Non-pigmented ciliary epithelial cell (primary cell): ENCODE data around the gene LITAF.

Experiments
- DNase-seq: peaks from one replicate; pipeline ENCODE4 v3.0.0-alpha.2; 2010; ENCODE audit warnings: low read depth

Gene LITAF

DNA sequence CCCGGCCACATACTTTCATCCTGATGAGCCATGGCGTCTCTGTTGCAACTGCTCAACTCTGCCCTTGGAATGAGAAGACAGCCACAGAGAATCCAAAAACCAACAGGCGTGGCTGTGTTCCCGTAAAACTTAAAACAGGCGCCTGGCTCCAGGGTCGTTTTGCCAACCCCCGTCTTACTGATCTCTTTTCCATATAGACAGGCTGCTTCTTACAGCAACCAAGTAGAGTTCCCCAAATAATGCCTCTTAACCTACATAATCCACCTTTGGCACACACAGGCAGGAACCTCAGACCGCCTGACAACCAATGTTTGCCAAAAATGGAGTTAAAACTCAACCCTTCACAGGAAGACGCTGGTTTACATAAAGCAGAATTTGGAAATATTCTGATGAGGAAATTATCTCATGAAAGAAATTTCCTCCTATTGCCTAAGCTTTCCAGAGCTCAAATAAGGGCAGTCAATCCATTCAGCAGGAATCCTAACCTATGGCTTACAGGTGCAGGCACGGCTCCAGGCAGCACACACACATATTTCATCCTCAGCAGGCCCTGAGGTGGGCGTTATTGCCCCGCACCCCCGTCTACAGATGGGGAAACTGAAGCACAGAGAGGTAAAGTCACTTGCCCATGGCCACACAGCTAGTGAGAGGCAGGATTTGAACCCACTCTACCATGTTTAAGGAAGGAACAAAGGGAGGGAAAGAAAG lies 35.8 kb downstream of the LITAF start:
- no peak for DNase-seq

DNA sequence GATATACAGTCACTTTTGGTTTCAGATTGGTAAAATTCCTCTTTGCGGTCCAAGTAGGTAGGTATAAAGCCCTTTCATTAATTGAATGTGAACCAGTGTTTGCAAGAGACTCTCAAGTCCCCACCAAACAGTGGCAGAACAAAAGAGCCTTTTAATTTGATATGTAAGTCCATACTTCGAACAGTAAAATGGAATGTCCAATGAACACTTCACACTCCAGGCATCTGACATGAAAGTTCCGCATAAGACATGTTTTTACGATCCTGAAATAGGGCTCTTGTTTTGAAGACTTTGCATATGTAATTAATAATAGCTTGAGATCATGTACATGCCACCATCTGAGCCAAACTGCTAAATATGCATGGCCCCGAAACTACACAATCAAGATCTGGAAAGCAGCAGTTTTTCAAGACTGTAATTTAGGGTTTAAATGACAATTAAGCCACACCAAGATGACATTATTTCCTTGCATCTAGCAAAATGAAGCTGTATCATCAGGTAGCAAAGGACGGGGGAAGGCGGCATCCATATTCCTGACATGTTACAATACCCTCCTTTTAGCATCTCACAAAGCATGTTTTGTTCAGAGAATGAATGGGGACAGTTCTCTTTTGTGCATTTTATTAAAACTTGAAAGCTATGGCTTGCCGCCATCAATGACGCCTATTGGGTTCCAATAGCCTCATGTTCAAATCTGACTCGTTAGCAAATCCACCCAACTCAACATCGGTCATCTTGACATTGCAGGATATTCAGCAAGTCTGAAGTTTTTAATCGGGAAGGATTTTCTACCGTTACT lies 39.4 kb downstream of the LITAF start:
- DNase-seq, result no peak

DNA sequence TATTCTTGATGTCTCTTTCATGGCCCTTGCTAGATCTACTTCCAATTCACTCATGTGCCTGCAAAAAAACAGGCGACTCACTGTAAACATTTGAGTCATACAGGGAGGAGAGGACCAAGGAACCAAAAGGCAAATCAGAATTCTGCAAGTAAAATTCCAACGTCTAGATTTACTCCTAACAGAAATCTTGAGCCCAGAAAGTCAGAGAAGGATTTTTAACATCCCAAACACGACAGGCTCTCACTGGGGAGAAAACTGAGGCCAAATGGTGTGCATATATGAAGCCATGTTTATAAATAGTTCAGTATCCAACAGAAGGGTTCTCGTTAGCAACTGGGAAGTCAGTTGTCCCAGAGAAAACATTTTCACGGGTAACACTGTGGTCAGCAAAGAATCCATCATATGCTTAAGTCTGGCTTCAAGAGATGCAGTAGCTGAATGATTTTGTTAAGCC lies 40.1 kb downstream of the LITAF start:
- DNase-seq, result no peak

DNA sequence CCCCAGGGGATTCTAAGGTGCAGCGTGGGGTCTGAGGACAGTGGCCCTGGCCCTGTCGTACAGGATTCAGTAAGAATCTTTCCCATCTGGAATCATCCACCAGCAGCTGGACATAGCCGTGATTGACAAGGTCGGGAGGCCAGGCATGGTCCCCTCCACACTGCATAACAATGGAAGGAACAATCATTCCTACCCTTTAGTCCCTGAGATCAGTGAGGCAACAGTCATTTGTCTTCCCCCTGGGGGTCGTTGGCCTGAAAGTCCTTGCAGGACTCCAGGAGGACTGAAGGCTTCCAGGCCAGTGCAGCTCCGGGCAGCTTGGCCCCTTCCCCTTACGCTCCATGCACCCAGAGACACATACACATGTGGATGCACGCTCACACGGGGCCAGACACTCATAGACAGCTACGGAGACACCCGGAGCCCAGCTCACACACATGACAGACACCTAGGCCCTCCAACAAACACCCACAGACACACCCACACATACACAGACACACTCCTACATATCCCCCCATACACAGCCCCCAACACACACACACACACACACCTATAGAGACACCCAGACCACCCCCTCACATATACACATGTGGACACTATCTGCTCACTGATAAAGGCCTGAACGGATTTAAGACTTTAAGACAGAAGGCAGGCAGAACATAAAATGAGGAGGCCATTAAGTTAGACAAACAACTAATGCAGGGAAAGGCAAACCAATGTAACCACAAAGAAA lies 42.9 kb downstream of the LITAF start:
- DNase-seq, result no peak

DNA sequence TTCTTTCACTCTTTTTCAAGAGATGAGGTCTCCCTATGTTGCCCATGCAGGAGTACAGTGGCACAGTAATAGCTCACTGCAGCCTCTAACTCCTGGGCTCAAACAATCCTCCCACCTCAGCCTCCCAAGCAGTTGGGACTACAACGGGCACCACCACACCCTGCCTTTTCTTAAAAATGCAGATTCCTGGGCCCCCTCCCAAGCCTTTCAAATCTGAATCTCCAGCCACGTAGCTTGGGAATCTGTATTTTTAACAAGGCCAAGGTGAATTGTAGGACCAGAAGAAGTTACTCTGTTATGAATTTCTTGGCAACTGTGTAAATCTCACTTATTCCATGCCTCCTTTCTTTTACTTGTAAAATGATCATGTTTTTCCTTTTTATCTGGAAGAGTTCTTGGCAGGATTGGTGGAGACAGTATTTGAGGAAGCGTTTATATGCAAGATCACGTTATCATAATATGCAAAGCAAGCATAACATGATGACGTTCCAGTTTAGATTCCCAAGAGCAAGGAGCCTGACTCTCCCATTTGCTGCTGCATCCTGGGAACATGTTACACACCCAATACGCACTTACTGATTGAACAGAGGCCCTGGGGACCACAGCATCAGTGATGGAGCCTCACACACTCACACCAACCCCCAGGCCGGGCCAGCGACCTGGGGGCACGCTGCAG lies 44.5 kb downstream of the LITAF start:
- DNase-seq, result no peak

DNA sequence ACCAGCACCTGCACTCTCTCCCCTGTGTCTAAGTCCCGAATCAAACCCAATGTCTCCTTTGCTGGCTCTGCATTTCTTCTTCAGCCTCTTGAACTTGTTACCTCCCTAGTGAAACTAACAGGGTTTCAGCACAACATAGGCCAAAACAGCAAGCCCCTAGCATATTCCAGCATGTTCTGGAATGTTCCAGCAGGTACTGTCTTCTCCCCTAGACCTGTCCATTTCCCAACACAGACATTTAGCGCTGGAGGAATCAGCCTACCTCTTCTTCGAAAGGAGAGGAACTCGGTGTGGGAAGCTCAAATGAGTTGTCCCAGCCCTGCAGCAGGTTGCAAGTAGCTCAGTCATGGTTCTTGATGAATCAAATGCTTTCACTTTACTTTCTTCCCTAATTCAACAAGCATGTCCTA lies 47.1 kb downstream of the LITAF start:
- no peak for DNase-seq

DNA sequence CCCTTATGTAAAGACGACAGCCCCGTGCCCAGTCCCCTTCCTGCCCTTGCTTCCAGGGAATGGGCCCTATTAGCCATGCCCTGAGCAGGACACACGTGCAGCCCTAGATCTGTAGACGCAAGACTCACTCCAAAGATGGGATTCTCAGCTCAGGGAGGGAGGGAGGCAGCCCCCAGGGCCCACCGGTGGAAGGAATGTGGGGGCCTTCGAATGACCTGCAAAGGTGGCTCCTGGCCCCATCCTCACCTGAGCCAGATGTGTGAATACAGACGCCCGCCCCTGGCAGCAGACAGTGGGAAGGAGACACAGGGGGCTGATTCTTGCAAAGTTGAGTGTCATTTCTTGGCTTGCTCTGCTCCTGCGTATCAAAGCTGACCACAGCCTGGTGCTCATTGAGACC lies 47.8 kb downstream of the LITAF start:
- DNase-seq, result no peak

DNA sequence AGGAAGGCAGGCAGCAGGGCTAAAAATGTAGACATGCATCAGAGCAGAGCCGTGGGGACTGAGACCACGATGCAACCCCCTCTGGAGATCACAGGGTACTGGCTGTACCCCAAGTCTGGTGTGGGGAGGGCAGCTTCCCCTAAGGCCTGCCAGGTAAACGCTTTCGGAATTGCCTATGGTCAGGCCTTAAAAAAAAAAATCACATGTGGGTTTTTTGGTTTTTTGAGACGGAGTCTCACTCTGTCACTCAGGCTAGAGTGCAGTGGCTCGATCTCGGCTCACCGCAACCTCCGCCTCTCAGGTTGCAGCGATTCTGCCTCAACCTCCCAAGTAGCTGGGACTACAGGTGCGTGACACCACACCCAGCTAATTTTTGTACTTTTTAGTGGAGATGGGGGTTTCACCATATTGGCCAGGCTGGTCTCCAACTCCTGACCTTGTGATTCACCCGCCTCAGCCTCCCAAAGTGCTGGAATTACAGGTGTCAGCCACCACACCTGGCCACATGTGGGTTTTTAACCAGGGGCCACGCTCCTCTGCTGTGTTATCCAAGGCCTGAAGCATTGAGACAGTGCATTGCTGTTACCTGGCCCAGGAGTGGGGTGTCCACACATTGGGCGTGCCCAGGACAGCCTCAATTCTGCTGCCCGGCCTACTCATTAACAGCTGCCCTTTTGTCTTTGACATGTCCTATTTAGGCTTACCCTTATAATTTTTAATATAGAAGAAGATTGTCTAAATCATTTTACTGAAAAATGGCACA lies 50.4 kb downstream of the LITAF start:
- DNase-seq, result no peak

DNA sequence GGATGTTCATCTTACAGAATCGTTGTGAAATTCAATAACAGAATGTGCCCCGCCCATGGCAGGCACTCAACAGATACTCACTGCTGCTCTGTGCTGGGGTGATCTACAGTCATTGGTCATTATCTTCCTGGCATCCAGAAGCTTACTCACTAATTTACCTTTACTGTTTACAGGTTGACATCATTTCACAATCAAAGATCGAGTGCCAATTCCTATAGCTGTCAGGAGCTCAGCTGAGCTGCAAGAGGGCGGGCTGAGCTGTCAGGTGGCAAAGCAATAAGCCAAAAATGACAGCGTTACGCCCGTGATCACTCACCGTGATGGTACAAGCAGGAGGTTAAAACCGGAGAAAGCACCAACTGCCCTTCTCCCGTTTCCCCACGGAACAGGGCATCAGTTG lies 51.2 kb downstream of the LITAF start:
- no peak for DNase-seq

DNA sequence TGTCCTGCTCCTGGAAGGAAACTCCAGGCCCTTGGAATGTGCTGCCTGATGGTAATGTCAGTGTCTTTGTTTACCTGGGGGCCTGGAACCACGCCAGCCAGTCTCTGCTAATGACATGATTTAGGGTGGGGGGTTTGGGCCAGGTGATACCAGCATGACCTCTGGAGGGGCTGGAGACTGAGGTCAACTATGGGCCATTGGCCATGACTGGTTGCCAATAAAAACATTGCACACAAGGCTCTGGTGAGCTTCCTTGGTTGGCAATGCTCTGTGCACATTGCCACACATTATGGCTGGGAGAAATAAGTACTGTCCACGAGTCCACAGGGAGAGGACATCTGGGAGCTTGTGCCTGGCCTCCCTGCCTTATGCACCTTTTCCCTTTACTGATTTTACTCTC lies 52.5 kb downstream of the LITAF start:
- no peak for DNase-seq

DNA sequence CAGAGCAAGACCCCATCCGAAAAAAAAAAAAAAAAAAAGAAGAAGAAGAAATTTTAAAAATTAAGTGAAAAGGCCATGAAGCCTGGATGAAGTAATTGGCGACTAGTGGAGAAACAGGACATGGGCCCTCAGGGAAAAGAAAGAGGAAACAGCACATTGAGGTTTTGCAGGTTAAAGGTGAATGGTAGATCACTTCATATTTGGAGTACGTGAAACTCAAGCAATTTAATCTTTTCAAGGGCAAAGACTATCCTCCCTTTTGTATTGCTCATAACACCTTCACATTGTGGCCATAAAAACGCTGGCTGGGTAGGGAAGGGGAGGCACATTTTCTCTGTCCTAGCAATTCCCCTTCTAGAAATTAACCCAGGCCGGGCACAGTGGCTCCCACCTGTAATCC lies 53.1 kb downstream of the LITAF start:
- DNase-seq, result no peak

DNA sequence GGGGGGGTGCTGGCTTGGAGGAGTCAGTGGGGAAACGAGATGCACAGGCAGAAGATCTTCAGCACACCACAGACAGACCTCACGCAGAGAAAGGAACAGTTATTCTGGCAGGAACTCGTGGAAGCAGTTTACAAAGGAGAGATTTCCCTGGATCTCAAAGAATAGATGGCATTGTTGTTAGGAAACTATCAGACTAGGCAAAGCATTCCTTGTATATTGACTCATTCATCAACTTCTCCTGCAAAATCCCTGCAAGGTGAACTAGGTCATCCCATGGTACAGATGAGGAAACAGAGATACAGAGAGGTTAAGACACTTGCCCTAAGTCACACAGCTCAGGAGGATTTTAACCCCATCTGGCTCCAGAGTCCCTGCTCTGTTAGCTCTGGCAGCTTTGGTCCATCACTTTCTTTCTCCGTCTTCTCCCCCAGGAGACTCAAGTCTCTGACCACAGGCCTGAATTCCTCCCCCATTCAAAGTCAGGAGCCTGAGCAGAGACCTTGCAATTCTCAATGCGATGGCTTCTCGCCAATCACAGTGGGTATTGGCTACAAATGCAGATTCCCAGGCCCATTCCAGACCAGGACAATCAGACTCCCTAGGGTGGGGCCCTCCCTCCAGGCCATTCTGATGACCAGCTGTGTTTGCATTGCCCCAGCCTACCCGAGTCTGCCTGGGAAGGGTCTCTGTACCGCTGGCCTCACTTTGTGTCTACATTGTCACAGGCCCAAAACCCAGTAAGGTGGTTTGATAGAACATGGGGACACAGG lies 56.4 kb downstream of the LITAF start:
- no peak for DNase-seq

DNA sequence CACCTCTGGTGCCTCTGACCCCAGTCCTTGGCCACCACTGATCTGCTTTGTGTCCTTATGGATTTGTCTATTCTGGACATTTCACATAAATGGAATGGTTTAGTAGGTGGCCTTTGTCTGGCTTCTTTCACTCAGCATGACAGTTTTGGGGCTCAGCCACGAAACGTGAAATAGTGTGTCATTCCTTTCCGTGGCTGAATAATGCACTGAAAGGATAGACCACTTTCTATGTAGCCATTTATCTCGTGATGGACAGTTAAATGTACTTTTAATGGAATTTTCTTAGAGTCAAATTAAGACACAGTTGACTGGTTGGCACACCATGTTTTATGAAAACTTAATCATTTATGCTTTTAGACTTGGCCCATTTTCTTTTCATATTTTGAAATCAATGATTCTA lies 57.4 kb downstream of the LITAF start:
- no peak for DNase-seq

DNA sequence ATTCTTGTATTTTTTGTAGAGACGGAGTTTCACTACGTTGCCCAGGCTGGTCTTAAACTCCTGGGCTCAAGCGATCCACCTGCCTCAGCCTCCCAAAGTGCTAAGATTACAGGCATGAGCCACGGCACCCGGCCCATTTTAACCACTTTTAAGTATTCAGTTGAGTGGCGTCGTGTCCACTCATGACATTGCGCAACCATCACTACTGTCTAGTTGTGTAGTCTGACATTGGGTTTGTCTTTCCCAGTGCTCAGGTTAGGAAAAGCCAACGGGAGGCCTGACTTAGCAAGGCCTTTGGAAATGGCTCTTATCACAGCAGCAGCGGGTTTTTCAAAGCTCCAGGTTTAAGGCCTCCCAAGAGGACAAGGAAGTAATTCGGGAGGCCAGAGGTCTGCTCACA lies 58.7 kb downstream of the LITAF start:
- DNase-seq, result no peak

DNA sequence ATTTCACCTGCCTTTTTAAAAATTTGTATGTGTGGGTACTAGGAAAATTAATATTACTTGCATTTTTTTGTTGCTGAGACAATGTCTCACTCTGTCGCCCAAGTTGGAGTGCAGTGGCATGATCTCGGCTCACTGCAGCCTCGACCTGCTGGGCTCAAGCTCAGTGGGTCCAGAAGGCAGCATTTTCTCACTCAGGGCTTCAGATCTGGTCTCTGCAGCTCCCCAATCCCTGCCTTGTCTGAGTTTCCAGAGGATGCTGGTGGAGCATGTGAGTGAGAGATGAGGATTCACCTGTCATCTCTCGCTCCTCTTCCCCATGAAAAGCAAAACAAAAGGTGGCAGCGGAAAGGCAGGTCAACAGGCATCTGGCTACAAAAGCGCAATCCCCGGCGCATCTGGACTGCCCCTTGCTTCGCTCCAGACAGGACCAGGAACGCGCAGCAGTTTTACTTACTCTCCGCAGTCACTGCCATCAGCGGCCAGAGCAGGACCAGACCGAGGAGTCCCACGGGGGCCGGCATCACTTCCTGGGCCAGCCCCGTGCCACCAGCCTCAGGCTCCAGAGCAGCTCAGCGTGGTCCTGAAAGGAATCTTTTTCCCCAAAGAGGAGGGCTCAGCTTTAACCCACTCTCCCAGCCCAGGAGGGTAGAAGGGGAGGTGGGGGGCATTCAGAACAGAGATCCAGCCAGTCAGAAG lies 59.9 kb downstream of the LITAF start:
- no peak for DNase-seq

DNA sequence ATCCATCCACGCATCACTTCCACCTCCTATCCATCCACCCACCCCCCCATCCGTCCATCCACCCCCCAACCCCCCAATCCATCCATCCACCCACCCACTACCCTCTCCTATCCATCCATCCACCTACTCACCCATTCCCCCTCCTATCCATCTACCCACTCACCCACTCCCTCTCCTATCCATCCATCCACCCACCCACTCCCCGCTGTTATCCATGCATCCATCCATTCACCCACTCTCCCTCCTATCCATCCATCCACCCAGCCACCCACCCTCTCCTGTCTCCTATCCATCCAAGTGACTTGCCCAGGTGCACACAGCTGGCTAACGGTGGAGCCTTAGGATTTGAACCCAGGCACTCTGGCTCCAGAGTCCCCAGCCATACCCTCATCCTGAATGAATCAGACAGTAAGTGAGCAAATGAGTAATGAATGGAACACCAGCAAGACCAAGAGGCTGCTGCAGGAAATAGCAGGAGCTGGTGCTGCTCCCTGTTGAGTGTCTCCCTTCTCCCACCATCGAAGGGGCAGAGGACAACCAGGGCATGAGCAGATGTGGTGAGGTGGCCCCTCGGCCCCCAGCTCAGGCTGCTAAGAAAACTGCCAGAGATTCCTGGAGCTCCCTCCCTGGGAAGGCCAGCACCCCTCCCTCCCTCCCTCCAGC lies 62.5 kb downstream of the LITAF start:
- no peak for DNase-seq

DNA sequence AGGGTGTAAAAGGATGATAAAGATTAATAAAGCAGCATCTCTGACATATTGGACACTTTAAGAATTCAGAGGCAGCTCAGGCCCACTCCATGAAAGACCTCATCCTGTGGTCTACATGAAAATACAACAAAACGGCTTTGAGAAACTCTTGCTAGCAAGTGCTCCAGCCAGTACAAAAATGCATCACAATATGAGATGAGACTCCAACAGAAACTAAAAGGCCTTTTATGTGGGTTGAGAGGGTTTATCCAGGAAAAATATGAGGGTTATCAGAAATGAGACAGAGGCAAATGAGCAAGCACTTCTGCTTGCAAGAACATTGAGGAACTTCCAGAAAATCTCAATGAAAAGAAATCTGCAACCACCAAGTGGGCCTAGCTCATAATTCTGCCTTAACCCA lies 65.7 kb downstream of the LITAF start:
- DNase-seq, result no peak

DNA sequence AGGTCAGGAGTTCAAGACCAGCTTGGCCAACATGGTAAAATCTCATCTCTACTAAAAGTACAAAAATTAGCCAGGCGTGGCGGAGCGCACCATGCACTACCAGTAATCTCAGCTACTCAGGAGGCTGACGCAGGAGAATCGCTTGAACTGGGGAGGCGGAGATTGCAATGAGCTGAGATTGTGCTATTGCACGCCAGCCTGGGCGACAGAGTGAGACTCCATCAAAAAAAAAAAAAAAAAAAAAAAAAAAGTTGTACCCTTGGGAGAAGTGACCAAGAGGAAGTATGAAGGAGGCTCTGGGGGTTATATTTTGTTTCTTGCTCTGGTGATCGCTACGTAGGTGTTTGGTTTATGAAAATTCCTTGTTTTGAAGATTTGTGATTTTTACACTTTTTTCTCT lies 66.3 kb downstream of the LITAF start:
- no peak for DNase-seq

DNA sequence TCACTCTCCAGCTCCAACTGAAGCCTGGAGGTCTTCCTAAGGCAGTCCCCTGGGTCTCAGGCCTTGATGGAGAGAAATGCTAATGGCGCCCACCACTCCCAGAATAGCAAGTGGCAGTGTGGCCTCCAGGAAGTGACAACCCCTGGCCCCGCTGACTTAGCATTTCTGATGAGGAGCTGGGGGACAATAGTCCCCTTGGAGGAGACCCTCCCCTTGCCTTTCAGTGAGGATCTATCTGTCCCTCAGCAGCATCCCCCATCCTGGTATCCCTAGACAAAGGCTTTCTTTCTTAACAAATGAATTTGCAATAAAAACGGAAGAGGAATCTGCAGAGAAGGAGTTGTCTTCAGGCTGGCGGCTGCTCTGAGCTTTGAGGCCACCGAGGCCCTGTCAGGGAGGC lies 68.8 kb downstream of the LITAF start:
- DNase-seq, result no peak
